ENCODE results near the gene RPS21.

Gene RPS21

DNA sequence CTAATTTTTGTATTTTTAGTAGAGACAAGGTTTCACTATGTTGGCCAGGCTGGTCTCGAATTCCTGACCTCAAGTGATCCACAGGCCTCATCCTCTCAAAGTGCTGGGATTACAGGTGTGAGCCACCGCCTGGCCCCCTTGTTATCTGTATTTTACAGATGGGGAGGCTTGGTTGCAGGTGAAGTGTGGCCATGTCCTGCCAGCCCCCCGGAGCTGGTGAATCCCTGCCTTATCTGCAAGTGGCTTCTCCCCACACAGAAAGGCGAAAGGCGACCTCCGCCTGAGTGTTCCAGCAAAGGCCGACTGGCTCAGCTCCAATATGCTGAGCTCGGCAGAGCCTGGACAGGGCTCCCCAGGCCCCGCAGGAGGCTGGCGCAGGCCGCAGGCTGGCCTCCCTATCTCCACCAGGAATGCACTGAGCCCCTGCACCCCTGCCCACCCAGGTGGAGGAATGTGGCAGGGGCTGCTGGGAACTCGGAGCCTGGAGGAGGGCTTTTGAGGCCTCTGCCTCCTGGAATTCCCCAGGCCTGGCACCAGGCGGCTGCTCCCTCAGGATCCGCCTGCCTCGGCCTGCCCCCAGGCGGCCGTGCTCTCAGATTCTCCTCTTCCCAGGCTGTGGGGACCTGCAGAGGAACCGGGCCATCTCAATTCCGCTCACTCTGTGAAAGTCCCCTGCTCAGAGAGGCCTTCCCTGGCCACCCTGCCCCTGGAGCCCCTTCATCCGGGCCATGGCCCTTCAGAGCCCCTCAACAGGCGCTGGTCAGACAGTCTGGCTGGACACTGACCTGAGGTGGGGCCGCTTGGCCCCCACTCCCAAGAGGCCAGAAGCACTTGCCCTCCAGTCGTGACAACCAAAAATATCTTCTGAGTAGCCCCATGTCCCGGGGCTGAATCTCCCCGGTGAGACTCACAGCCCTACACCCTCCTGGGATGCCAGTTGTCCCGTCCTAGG is 10.5 kb upstream of the RPS21 start:
- no peak for TF ChIP-seq SIN3A (IDR thresholded peaks at IDR 0.05; ENCODE audit: borderline replicate concordance, insufficient read depth, low read length)
- TF ChIP-seq POLR2AphosphoS5 (IDR thresholded peaks at IDR 0.05; ENCODE audit: low read depth, low read length) = no peak
- TF ChIP-seq FOXP2 (optimal IDR thresholded peaks at IDR 0.05; ENCODE audit: borderline replicate concordance, extremely low read depth, extremely low read length, insufficient read depth) = no peak
- TF ChIP-seq, protein P1, sequence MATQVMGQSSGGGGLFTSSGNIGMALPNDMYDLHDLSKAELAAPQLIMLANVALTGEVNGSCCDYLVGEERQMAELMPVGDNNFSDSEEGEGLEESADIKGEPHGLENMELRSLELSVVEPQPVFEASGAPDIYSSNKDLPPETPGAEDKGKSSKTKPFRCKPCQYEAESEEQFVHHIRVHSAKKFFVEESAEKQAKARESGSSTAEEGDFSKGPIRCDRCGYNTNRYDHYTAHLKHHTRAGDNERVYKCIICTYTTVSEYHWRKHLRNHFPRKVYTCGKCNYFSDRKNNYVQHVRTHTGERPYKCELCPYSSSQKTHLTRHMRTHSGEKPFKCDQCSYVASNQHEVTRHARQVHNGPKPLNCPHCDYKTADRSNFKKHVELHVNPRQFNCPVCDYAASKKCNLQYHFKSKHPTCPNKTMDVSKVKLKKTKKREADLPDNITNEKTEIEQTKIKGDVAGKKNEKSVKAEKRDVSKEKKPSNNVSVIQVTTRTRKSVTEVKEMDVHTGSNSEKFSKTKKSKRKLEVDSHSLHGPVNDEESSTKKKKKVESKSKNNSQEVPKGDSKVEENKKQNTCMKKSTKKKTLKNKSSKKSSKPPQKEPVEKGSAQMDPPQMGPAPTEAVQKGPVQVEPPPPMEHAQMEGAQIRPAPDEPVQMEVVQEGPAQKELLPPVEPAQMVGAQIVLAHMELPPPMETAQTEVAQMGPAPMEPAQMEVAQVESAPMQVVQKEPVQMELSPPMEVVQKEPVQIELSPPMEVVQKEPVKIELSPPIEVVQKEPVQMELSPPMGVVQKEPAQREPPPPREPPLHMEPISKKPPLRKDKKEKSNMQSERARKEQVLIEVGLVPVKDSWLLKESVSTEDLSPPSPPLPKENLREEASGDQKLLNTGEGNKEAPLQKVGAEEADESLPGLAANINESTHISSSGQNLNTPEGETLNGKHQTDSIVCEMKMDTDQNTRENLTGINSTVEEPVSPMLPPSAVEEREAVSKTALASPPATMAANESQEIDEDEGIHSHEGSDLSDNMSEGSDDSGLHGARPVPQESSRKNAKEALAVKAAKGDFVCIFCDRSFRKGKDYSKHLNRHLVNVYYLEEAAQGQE (IDR thresholded peaks at IDR 0.05; ENCODE audit: insufficient read depth in 1 of 2, low read depth in 2 of 2, low read length in 2 of 2) = no peak
- TF ChIP-seq TAF1 (IDR thresholded peaks at IDR 0.05; ENCODE audit: borderline replicate concordance, insufficient read depth, low read length) = no peak

DNA sequence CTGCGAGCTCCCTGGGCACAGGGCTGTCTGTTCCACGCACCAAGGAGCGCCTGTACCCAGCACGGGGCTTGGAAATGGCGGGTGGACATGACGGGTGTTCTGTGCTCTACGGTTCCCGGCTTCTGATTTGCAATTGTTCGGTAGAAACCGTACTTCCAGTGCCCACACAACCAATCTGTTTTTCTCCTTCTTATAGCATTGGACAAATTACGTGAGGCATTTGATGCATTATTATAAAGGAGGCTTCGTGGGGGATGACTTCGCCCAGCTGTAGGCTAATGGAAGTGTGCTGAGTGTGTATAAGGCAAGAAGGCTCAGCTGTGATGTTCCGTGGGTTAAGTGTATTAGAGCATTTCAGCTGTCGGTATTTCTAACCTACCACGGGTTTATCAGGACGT is 9.8 kb upstream of the RPS21 start:
- no peak for TF ChIP-seq TAF1 (IDR thresholded peaks at IDR 0.05; ENCODE audit: borderline replicate concordance, insufficient read depth, low read length)
- TF ChIP-seq FOXP2 (optimal IDR thresholded peaks at IDR 0.05; ENCODE audit: borderline replicate concordance, extremely low read depth, extremely low read length, insufficient read depth) = no peak
- no peak for TF ChIP-seq SIN3A (IDR thresholded peaks at IDR 0.05; ENCODE audit: borderline replicate concordance, insufficient read depth, low read length)
- TF ChIP-seq POLR2AphosphoS5 (IDR thresholded peaks at IDR 0.05; ENCODE audit: low read depth, low read length) = no peak
- TF ChIP-seq, protein P1 (IDR thresholded peaks at IDR 0.05; ENCODE audit: insufficient read depth in 1 of 2, low read depth in 2 of 2, low read length in 2 of 2) = no peak

DNA sequence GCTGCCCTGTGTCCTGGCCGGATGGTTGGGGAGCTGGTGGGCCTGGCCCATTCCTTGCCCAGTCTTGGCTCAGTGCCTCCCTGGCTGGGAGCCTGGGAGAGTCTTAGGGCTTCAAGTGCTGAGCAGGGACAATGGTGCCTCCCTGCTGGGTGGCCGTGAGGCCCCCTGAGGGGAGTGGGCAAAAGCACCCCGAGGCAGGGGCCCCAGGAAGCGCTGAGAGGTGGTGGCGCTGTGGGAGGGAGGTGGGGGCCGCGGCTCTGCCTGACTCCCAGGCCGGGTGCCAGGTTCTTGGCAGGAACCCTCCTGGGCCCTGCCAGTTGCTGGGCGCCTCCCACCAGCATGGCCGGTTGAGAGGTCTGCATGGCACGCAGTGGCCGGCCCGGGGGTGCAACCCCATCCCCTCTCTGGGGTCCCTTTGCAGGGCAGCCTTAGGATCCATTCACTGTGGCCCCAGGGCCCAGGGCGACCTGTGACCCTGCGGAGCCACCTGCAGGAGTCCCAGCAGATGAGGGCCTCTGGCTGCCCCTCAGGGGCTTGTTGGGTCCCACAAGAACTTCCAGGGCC is 9.2 kb upstream of the RPS21 start:
- TF ChIP-seq, protein P1 (IDR thresholded peaks at IDR 0.05; ENCODE audit: insufficient read depth in 1 of 2, low read depth in 2 of 2, low read length in 2 of 2) = no peak
- TF ChIP-seq SIN3A (IDR thresholded peaks at IDR 0.05; ENCODE audit: borderline replicate concordance, insufficient read depth, low read length) (no peak), FOXP2 (optimal IDR thresholded peaks at IDR 0.05; ENCODE audit: borderline replicate concordance, extremely low read depth, extremely low read length, insufficient read depth) (no peak), POLR2AphosphoS5 (IDR thresholded peaks at IDR 0.05; ENCODE audit: low read depth, low read length) (no peak), TAF1 (IDR thresholded peaks at IDR 0.05; ENCODE audit: borderline replicate concordance, insufficient read depth, low read length) (no peak)

DNA sequence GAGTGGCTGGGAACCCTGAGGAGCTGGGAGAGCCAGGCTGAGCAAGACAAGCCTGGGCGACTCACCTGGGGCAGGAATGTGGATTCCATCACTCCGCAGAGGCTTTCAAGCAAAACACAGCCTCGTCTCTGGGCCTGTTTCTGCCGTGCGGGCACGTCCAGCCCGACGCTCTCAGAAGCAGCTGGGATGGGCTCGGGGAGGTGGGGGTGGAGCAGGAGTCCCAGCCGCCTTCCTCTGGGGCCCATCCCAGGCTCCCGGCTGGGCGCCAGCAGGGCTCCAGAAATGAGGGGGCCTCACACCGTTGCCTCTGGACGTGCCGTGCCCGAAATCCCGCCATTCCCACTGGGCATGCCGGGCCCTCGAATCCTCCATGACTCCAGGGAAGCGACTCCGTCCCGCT is 8.7 kb upstream of the RPS21 start:
- no peak for TF ChIP-seq FOXP2 (optimal IDR thresholded peaks at IDR 0.05; ENCODE audit: borderline replicate concordance, extremely low read depth, extremely low read length, insufficient read depth)
- TF ChIP-seq SIN3A (IDR thresholded peaks at IDR 0.05; ENCODE audit: borderline replicate concordance, insufficient read depth, low read length) = no peak
- TF ChIP-seq, protein P1 (IDR thresholded peaks at IDR 0.05; ENCODE audit: insufficient read depth in 1 of 2, low read depth in 2 of 2, low read length in 2 of 2) = no peak
- TF ChIP-seq POLR2AphosphoS5 (IDR thresholded peaks at IDR 0.05; ENCODE audit: low read depth, low read length) = no peak
- no peak for TF ChIP-seq TAF1 (IDR thresholded peaks at IDR 0.05; ENCODE audit: borderline replicate concordance, insufficient read depth, low read length)

All from PFSK-1 (cell line).